Mesenchymal stem cell (in vitro differentiated cells and primary cell): ENCODE measurements around the gene RAP1GAP2.

ENCODE experiments used
- DNase-seq: peaks from one replicate; pipeline ENCODE4 v3.0.0-alpha.2; 2013
- H2AFZ ChIP-seq: one replicate; pipeline ENCODE4 v1.6.1; 2013; ENCODE audit warnings: low read depth, mild to moderate bottlenecking, control low read depth, inconsistent platforms, low read length, moderate library complexity
- H2AK5ac ChIP-seq: 2 replicates; pipeline ENCODE4 v1.6.1; 2013; ENCODE audit warnings: low read length, moderate library complexity, mild to moderate bottlenecking, inconsistent platforms; ENCODE audit not compliant: severe bottlenecking
- H2BK120ac ChIP-seq: one replicate; pipeline ENCODE4 v1.6.1; 2013; ENCODE audit warnings: low read depth, mild to moderate bottlenecking, inconsistent platforms, low read length, moderate library complexity
- H2BK12ac ChIP-seq, 2 experiments: one replicate each; pipeline ENCODE4 v1.6.1; 2013; ENCODE audit warnings: inconsistent platforms in 2 of 2, low read length in 2 of 2, mild to moderate bottlenecking in 2 of 2, moderate library complexity in 2 of 2, control low read depth in 1 of 2
- H2BK15ac ChIP-seq: one replicate; pipeline ENCODE4 v1.6.1; 2013; ENCODE audit warnings: mild to moderate bottlenecking, low read depth, inconsistent platforms; ENCODE audit not compliant: poor library complexity, severe bottlenecking
- H2BK5ac ChIP-seq: 2 replicates; pipeline ENCODE4 v1.6.1; 2013; ENCODE audit warnings: low read depth, mild to moderate bottlenecking, low read length, control low read depth, inconsistent platforms; ENCODE audit not compliant: poor library complexity, severe bottlenecking
- H3K14ac ChIP-seq, 2 experiments: one replicate each; pipeline ENCODE4 v1.6.1; 2013; ENCODE audit warnings: inconsistent platforms in 2 of 2, low read length in 2 of 2, control low read depth in 1 of 2, mild to moderate bottlenecking in 1 of 2, moderate library complexity in 1 of 2
- H3K18ac ChIP-seq, 2 experiments: one replicate each; pipeline ENCODE4 v1.6.1; 2013; ENCODE audit warnings: inconsistent platforms in 2 of 2, low read length in 2 of 2, control low read depth in 1 of 2, low read depth in 1 of 2, mild to moderate bottlenecking in 1 of 2
- H3K23ac ChIP-seq, 2 experiments: one replicate each; pipeline ENCODE4 v1.6.1; 2013; ENCODE audit warnings: inconsistent platforms in 2 of 2, low read length in 2 of 2, mild to moderate bottlenecking in 2 of 2, moderate library complexity in 2 of 2, control low read depth in 1 of 2
- H3K27ac ChIP-seq: 2 replicates; pipeline ENCODE4 v1.5.1; 2013; ENCODE audit warnings: mild to moderate bottlenecking, moderate library complexity, low read length, control low read depth, inconsistent platforms; ENCODE audit not compliant: poor library complexity, severe bottlenecking
- H3K27me3 ChIP-seq, 2 experiments: 2 replicates each; pipeline versions ENCODE4 v1.6.1 to v1.7.0; 2013; ENCODE audit warnings: low read length in 2 of 2, mild to moderate bottlenecking in 2 of 2, moderate library complexity in 2 of 2, control low read depth in 1 of 2, inconsistent platforms in 1 of 2; ENCODE audit not compliant: control insufficient read depth in 1 of 2, insufficient read depth in 1 of 2
- H3K36me3 ChIP-seq, 2 experiments: 2 replicates each; pipeline versions ENCODE4 v1.6.1 to v1.7.0; 2013; ENCODE audit warnings: low read length in 2 of 2, control low read depth in 1 of 2, inconsistent platforms in 1 of 2, low read depth in 1 of 2, mild to moderate bottlenecking in 1 of 2; ENCODE audit not compliant: insufficient read depth in 2 of 2, control insufficient read depth in 1 of 2
- H3K4ac ChIP-seq, 2 experiments: one replicate each; pipeline ENCODE4 v1.6.1; 2013; ENCODE audit warnings: inconsistent platforms in 2 of 2, low read length in 2 of 2, mild to moderate bottlenecking in 2 of 2, moderate library complexity in 2 of 2, control low read depth in 1 of 2, low read depth in 1 of 2
- H3K4me1 ChIP-seq: 2 replicates; pipeline ENCODE4 v1.6.1; 2013; ENCODE audit warnings: low read depth, low read length, control low read depth; ENCODE audit not compliant: control insufficient read depth, insufficient read depth
- H3K4me2 ChIP-seq: 2 replicates; pipeline ENCODE4 v1.6.1; 2013; ENCODE audit warnings: low read length, mild to moderate bottlenecking, inconsistent platforms; ENCODE audit not compliant: poor library complexity, severe bottlenecking
- H3K4me3 ChIP-seq, 2 experiments: 2 replicates each; pipeline versions ENCODE4 v1.5.1 to v1.7.0; 2013; ENCODE audit warnings: low read length in 2 of 2, mild to moderate bottlenecking in 2 of 2, control low read depth in 1 of 2, low read depth in 1 of 2; ENCODE audit not compliant: insufficient read depth in 1 of 2
- H3K79me1 ChIP-seq: replicated peaks from 2 replicates; pipeline ENCODE4 v1.6.1; 2013; ENCODE audit warnings: mild to moderate bottlenecking, control low read depth, low read length, inconsistent platforms; ENCODE audit not compliant: poor library complexity, severe bottlenecking
- H3K9ac ChIP-seq: 2 replicates; pipeline ENCODE4 v1.7.0; 2013; ENCODE audit warnings: mild to moderate bottlenecking, low read length, moderate library complexity
- H3K9me3 ChIP-seq: 2 replicates; pipeline ENCODE4 v1.7.0; 2013; ENCODE audit warnings: mild to moderate bottlenecking, low read length; ENCODE audit not compliant: control insufficient read depth
- H4K8ac ChIP-seq: one replicate; pipeline ENCODE4 v1.6.1; 2013; ENCODE audit warnings: inconsistent platforms, mild to moderate bottlenecking, low read length, moderate library complexity
- H4K91ac ChIP-seq: one replicate; pipeline ENCODE4 v1.6.1; 2013; ENCODE audit warnings: mild to moderate bottlenecking, low read length, inconsistent platforms
- WGBS: methylation state at CpG from one replicate; pipeline ENCODE4 v1.1.7; 2013; ENCODE audit warnings: mixed read lengths; 5-methylcytosine and 5-hydroxymethylcytosine counted together

RAP1GAP2 gene

GRCh38 chr17:3033741-3034577 lies 237.7 kb downstream of the RAP1GAP2 start:
- no peak for DNase-seq
- Histone ChIP-seq H2BK12ac (no peak overlapping the region), H3K79me1 (no peaks in the 10 kb centered on the region), H4K8ac (no peak overlapping the region), H2BK120ac (no peak overlapping the region), H3K27me3 (peaks cover 6 to 29% of the 10 kb centered on the region in 2 experiments), H3K36me3 (peaks cover 0 to 20% of the 10 kb centered on the region in 2 experiments), H2AFZ (no peak overlapping the region), H2BK15ac (no peak overlapping the region), H3K27ac (no peak overlapping the region), H3K14ac (no peak overlapping the region), H3K9me3 (no peaks in the 10 kb centered on the region), H3K4me1 (peaks cover 3% of the 10 kb centered on the region), H3K4me2 (no peak overlapping the region), H3K9ac (no peak overlapping the region), H3K4ac (no peak overlapping the region), H2AK5ac (no peak overlapping the region), H4K91ac (no peak overlapping the region), H3K23ac (no peak overlapping the region), H2BK5ac (no peak overlapping the region), H3K18ac (no peak overlapping the region), H3K4me3 (no peak overlapping the region)
- WGBS = 90% methylated on average over 23 of the region's 26 CpGs

GRCh38 chr17:3034578-3034920 lies 238.3 kb downstream of the RAP1GAP2 start:
- H3K14ac ChIP-seq = no peak overlapping the region
- H3K4me3 ChIP-seq = no peak overlapping the region
- H2AK5ac ChIP-seq = no peak overlapping the region
- H3K23ac ChIP-seq = no peak overlapping the region
- H3K18ac ChIP-seq = no peak overlapping the region
- H2BK120ac ChIP-seq = no peak overlapping the region
- H3K9me3 ChIP-seq = no peaks in the 10 kb centered on the region
- no peak overlapping the region for H2AFZ ChIP-seq
- H2BK5ac ChIP-seq = no peak overlapping the region
- H3K4me2 ChIP-seq = no peak overlapping the region
- peaks cover 6 to 29% of the 10 kb centered on the region in 2 experiments for H3K27me3 ChIP-seq
- peaks cover 0 to 20% of the 10 kb centered on the region in 2 experiments for H3K36me3 ChIP-seq
- no peak overlapping the region for H3K27ac ChIP-seq
- H2BK15ac ChIP-seq = no peak overlapping the region
- WGBS = 91% methylated on average over 9 of the region's 9 CpGs
- no peak overlapping the region for H3K9ac ChIP-seq
- H4K8ac ChIP-seq = no peak overlapping the region
- peaks cover 4% of the 10 kb centered on the region for H3K4me1 ChIP-seq
- no peaks in the 10 kb centered on the region for H3K79me1 ChIP-seq
- H2BK12ac ChIP-seq = no peak overlapping the region
- no peak overlapping the region for H3K4ac ChIP-seq
- no peak for DNase-seq
- H4K91ac ChIP-seq = no peak overlapping the region

GRCh38 chr17:3035256-3035967 lies 239.2 kb downstream of the RAP1GAP2 start:
- Histone ChIP-seq H3K9me3 (no peaks in the 10 kb centered on the region), H3K4me1 (peaks cover 4% of the 10 kb centered on the region), H3K23ac (no peak overlapping the region), H3K4ac (no peak overlapping the region), H2BK15ac (no peak overlapping the region), H3K27me3 (peaks cover 6 to 32% of the 10 kb centered on the region in 2 experiments), H2AK5ac (no peak overlapping the region), H3K4me3 (no peak overlapping the region), H3K9ac (no peak overlapping the region), H3K79me1 (no peaks in the 10 kb centered on the region), H3K14ac (no peak overlapping the region), H2BK120ac (no peak overlapping the region), H4K91ac (no peak overlapping the region), H2AFZ (no peak overlapping the region), H3K27ac (no peak overlapping the region), H3K18ac (no peak overlapping the region), H4K8ac (no peak overlapping the region), H2BK12ac (no peak overlapping the region), H3K4me2 (no peak overlapping the region), H2BK5ac (no peak overlapping the region), H3K36me3 (peaks cover 0 to 20% of the 10 kb centered on the region in 2 experiments)
- WGBS = 73% methylated on average over 12 of the region's 13 CpGs
- no peak for DNase-seq

GRCh38 chr17:3035968-3036280 lies 239.7 kb downstream of the RAP1GAP2 start:
- Histone ChIP-seq H2BK5ac (no peak overlapping the region), H2BK12ac (no peak overlapping the region), H3K36me3 (peaks cover 0 to 17% of the 10 kb centered on the region in 2 experiments), H2AK5ac (no peak overlapping the region), H3K4me3 (no peak overlapping the region), H3K4ac (no peak overlapping the region), H3K9me3 (no peaks in the 10 kb centered on the region), H3K27me3 (peaks cover 8 to 36% of the 10 kb centered on the region in 2 experiments), H3K4me1 (peaks cover 4% of the 10 kb centered on the region), H2BK15ac (no peak overlapping the region), H3K79me1 (no peaks in the 10 kb centered on the region), H2BK120ac (no peak overlapping the region), H4K91ac (no peak overlapping the region), H3K23ac (no peak overlapping the region), H3K18ac (no peak overlapping the region), H3K4me2 (no peak overlapping the region), H3K14ac (no peak overlapping the region), H3K27ac (no peak overlapping the region), H4K8ac (no peak overlapping the region), H3K9ac (no peak overlapping the region), H2AFZ (no peak overlapping the region)
- DNase-seq = no peak
- 85% methylated on average over 7 of the region's 7 CpGs for WGBS
